HFF-Myc (cell line): ENCODE measurements around the gene TOX3.

Experiments
- DNase-seq: peaks from one replicate; pipeline ENCODE4 v3.0.0-alpha.2; 2011; ENCODE audit warnings: low read depth; ENCODE audit errors: extremely low read depth
- H3K4me3 ChIP-seq: replicated peaks from 2 replicates; pipeline ENCODE4 v1.5.1; 2011; ENCODE audit warnings: low read depth, mild to moderate bottlenecking, control low read depth, low read length
- CTCF ChIP-seq: IDR thresholded peaks from 2 replicates; pipeline ENCODE4 v1.5.1; 2012; ENCODE audit warnings: mild to moderate bottlenecking, low read depth, low read length, control low read depth; ENCODE audit errors: missing control alignments

Gene TOX3

DNA sequence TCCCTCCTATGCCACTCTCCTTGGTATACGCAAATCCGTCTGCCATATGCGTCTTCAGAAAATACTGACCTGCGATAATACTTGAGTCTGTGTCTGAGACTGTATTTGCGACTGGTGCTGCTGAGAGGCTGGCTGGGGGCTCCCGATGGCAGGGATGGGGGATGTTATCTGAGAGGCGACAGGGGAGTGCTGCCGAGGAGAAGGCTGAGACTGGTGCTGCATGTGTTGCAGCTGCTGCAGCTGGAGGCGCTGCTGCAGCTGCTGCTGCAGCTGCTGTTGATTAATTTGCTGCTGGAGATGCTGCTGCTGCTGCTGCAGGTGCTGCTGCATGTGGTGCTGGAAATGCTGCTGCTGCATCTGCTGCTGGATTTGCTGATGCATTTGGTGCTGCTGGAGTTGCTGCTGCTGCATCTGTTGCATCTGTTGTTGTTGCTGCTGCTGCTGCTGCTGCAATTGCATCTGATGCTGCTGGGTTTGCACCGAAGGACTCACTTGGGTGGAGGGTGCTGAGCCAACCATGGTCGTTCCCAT, 107.7 kb downstream of the TOX3 start:
- H3K4me3 ChIP-seq = no peak overlapping the region
- no peak for DNase-seq
- TF ChIP-seq CTCF = no peak

DNA sequence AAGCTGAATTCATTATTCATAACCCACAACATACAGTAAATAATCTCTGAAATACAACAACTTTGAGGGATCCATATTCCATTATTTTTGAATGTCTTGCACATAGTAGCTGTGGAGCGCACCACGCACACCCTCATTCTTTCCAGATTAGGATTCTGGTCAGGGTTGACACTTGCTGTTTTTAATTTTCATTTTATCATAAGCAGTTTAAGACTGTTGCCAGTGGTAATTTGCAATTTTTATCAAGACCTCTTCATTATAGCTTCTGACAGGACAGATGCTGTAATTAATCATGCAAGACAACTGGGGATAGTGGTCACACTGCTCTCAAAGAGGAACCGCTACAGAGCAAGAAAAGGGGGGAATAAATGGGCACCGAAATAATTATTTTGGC, 109.7 kb downstream of the TOX3 start:
- no peak for DNase-seq
- H3K4me3 ChIP-seq = no peak overlapping the region
- TF ChIP-seq CTCF = no peak

DNA sequence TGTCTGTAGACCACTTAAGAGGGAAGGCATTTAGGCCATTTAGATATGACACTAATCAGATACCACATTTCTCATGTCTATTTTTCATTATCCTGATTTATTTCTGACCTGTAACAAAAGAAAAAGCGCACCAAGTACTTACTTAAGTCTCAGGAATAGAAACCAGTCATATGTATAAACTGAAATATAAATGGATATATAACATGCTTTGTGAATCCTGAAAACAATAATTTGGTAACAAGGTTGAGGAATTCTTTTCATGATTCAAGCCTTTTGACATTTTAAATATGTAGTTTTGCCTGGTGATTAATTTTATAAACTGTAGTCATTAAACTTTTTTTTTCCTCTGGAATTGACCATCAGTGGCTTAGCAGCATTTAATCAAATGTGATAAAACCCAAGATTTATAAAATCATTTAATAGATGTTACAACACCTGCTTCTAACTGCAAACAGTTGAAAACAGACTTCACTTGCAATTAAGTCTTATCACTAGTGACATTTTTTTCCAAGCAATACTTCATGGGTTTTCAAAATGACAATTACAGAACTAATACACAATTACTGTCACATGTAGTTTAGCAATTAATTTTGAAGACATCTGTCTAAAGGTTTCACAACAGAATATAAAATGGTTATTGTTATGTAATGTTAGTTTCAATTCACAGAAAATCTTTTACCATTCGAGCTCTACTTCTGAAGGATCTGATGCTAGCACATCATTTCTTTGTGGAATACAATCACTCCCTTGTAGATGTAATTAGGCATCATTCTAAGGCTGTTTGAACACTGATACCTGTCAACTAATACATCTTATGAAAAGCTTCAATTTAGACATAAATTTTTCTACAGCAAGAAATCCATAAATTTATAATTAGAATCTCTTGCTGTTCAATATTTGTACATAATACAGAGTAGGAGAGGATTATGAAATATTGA, 110.3 kb downstream of the TOX3 start:
- no peak overlapping the region for H3K4me3 ChIP-seq
- no peak for DNase-seq
- no peak for TF ChIP-seq CTCF

DNA sequence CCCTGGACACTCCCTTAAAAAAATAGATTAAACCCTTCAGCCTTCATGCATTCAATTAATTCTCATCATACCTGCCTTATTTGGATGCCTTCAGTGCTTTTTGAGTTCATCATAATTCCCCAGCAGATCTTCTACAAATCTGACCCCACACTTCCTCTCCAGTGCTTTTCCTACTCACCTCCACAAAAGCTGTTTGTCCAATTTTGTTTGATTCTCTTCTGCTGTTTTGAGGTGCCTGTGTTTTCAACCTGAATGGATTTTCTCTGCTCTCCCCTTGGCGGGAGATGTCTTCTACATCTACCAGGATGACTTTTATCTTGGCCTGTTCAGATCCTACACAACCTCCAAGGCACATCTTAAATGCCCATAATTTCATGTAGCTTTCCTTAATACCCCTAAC, 112.7 kb downstream of the TOX3 start:
- no peak for TF ChIP-seq CTCF
- DNase-seq = no peak
- no peak overlapping the region for H3K4me3 ChIP-seq

DNA sequence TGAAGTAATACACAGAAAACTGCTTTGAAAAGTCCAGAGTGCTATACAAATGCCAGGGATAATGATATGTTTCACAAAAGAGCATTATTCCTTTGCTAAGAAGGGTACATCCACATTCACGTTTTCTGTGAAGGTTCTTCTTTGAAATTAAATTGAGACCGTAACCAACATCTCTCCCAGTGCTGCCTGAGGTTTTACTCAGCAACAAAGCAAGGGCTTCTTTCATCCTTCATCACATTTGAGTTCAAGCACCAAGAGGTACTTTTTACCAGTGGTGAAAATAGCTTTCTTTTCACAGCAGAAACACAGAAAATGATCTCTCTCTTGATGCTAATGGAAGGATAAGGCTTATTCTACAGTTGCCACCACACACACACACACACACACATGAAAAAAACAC, 113.3 kb downstream of the TOX3 start:
- DNase-seq = no peak
- no peak for TF ChIP-seq CTCF
- H3K4me3 ChIP-seq = no peak overlapping the region

GRCh38 chr16:52424591-52424990, 122.4 kb downstream of the TOX3 start:
- DNase-seq = no peak
- H3K4me3 ChIP-seq = no peak overlapping the region
- no peak for TF ChIP-seq CTCF
